ENCODE results near the gene CKLF.
"Not testable (repeated sequence)": the region's sequence is repeated elsewhere in the genome, so short reads cannot be mapped to it uniquely, and the experiment has no call there.

The CKLF gene

DNA sequence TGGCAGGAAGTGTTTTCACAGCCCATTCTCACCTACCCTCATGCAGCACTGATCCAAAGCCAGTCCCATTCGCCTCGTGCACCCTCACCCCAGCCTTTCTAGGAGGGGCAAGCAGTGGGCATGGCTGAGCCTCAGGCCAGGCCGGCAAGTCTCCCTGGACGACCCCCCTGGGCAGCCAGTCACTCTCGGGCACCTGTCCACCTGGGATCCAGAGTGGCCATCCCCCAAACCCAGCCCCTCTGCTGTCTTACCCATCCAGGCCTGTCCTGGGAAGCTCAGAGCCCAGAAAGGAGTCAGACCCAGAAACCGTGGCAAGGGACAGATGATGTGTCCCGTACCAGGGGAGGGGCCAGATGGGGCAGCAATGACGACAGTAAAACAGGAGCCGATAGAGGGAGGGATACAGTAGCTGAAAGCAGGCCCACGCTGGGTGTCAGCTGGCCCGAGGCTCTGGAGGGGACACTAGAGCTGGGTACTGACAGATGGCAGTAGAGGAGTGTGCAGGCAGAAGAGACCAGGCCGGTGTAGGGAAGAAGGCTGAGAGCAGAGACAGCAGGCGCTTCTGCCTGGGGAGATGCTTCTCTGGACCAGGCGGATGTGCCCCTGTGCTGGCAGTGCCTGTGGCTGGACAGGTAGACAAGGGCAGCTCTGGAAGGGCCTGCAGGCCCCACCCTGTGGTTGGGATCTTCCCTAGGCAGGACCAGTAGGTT, 57.9 kb downstream of the CKLF start:
- no peak for FAIRE-seq
- DNase-seq (ENCODE audit: insufficient read length, low spot score) = no peak
- TF ChIP-seq POU2F2 (IDR thresholded peaks at IDR 0.05; ENCODE audit: low read depth, low read length) (no peak), SPI1 (IDR thresholded peaks at IDR 0.05; ENCODE audit: low read depth, low read length) (no peak), POLR2A (IDR thresholded peaks at IDR 0.05; ENCODE audit: low read depth, low read length) (no peak), PAX5 (IDR thresholded peaks at IDR 0.05; ENCODE audit: insufficient read depth, low read length, severe bottlenecking) (no peak), TAF1 (IDR thresholded peaks at IDR 0.05; ENCODE audit: low read depth, low read length) (no peak), POLR2AphosphoS5 (IDR thresholded peaks at IDR 0.05; ENCODE audit: low read depth, low read length) (no peak)

DNA sequence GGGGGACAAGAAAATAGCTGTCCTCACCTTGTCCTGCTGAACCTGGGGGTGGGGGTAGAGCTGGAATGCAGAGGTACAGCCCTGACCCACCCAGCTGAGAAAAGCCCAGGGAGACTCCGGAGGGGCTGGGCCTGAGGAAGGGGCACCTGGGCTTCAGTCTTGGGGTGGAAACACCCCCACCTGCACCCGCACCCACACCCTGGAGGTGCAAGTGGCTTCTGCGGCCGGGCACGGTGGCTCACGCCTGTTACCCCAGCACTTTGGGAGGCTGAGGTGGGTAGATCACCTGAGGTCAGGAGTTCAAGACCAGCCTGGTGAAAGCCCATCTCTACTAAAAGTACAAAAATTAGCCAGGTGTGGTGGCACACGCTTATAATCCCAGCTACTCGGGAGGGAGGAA, 59.5 kb downstream of the CKLF start:
- FAIRE-seq; DNase-seq (ENCODE audit: insufficient read length, low spot score): not testable (repeated sequence)

DNA sequence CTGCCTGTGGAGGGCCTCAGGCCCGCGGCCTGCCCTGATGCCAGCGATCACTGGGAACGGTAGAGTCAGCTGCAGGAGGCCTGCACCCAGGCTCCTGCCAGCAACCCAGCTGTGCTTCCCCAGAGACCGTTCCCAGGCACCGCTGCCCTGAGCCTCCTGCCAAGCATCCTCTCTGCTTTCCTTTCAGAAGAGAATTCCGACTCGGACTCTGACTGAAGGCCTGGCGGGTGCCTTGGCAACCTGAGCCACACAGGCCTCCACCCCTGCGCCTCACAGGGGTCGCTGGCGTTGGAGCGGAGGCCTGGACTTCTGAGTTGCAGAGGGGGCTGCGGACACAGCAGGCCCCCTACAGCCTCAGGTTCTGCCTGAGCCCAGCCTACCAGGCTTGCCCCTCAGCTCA, 60.0 kb downstream of the CKLF start:
- FAIRE-seq (no peak), DNase-seq (ENCODE audit: insufficient read length, low spot score) (no peak)
- TF ChIP-seq SPI1 (IDR thresholded peaks at IDR 0.05; ENCODE audit: low read depth, low read length) (no peak), POU2F2 (IDR thresholded peaks at IDR 0.05; ENCODE audit: low read depth, low read length) (no peak), TAF1 (IDR thresholded peaks at IDR 0.05; ENCODE audit: low read depth, low read length) (no peak), POLR2AphosphoS5 (IDR thresholded peaks at IDR 0.05; ENCODE audit: low read depth, low read length) (no peak), PAX5 (IDR thresholded peaks at IDR 0.05; ENCODE audit: insufficient read depth, low read length, severe bottlenecking) (no peak)

DNA sequence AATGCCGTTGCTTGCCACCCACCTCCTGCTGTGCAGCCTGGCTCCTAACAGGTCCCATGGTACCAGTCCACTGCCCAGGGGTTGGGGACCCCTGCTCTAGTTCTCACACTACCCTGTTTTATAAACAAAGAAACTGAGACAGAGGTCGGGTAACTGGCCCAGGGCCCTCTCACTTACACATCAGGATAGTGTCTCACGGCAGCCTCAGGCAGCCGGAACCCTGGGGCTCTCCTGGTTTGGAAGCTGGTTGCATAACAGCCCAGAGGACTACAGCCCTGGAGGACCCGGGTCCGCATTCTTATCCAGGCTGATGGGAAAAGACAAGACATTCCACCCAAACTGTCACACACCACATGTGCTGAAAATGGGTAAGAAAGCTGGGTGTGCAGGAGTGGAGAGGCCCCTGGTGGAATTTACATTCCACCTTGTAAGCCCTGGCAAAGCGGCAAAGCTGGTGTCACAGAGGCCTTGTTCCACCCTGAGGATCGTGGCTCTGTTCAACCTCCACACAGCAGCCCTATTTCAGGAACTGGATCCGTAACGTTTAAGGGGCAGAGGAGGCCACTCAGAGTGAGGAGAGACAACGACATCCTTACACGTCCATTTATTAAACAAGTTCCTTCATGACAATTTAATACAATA, 61.9 kb downstream of the CKLF start:
- no peak for DNase-seq (ENCODE audit: insufficient read length, low spot score)
- FAIRE-seq = no peak
- TF ChIP-seq PAX5 (IDR thresholded peaks at IDR 0.05; ENCODE audit: insufficient read depth, low read length, severe bottlenecking) (no peak), TAF1 (IDR thresholded peaks at IDR 0.05; ENCODE audit: low read depth, low read length) (no peak), POU2F2 (IDR thresholded peaks at IDR 0.05; ENCODE audit: low read depth, low read length) (no peak), POLR2A (IDR thresholded peaks at IDR 0.05; ENCODE audit: low read depth, low read length) (no peak), POLR2AphosphoS5 (IDR thresholded peaks at IDR 0.05; ENCODE audit: low read depth, low read length) (no peak), SPI1 (IDR thresholded peaks at IDR 0.05; ENCODE audit: low read depth, low read length) (no peak)
